ENCODE data around the gene HSD17B7. TPM values are rescaled to one million over a fixed set of nuclear protein-coding genes. Genes with fewer than 3 reads are reported as not detected.

HSD17B7 gene
- total and polyA plus RNA-seq, 9 of the 15 experiments (the other 6 are each of a cell fraction or from before 2014, with no cell fraction given): 12.7 to 48.7 (median 21.3) TPM

DNA sequence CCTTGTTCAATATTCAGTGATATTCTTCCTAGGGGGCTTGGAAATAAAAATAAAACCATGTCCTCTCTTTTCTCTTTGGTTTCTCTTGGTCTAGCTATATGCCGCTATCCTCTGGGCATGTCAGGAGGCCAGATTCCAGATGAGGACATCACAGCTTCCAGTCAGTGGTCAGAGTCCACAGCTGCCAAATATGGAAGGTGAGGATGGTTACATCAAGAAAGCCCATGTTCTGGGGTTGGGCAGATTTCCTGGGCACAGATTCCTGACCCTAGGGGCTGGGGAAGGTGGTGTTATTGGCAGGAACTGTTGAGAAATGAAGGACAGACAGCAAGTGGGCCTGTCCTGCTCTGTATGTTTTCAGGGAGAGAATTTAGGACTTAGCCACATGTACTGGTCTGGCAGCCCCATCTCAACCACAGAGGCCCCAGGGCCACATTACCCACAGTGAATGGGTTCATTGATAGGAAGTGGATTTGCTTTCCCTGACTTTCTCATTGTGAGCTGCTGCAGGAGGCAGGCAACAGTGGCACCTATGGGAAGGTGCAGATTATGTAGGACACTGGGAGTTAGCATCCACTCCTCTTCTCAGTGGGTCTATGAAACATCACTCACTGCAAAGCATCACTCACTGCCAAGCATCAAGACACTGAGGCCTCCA, 37.4 kb upstream of the HSD17B7 start:
- in situ Hi-C loops (cut with MboI): no loop called here
- Histone ChIP-seq H3K27ac (ENCODE audit: extremely low read depth, low read depth, low read length) (no peak overlapping the region), H2AFZ (ENCODE audit: low read depth, low read length) (no peak overlapping the region), H3K9ac (ENCODE audit: insufficient read depth in 1 of 2, low read depth in 2 of 2, low read length in 2 of 2) (no peak overlapping the region), H3K9me3 (replicated peaks; ENCODE audit: control insufficient read depth, insufficient read depth, low read depth, low read length) (no peaks in the 10 kb centered on the region), H3K36me3 (ENCODE audit: control insufficient read depth, insufficient read depth, low read length) (no peaks in the 10 kb centered on the region), H3K4me3 (no peak overlapping the region), H3K9me1 (ENCODE audit: control insufficient read depth, insufficient read depth, low read length) (no peaks in the 10 kb centered on the region), H3K4me1 (replicated peaks in 1 of 2; ENCODE audit: control insufficient read depth in 2 of 2, insufficient read depth in 2 of 2, low read length in 2 of 2) (no peaks in the 10 kb centered on the region), H4K20me1 (replicated peaks; ENCODE audit: control insufficient read depth, insufficient read depth, low read length) (no peaks in the 10 kb centered on the region), H3K79me2 (ENCODE audit: control insufficient read depth, insufficient read depth, low read length) (no peaks in the 10 kb centered on the region), H3K27me3 (ENCODE audit: control insufficient read depth in 2 of 2, insufficient read depth in 2 of 2, low read length in 2 of 2) (0 out of 5 replicates have a peak, but pooled peaks cover 0 to 5% of the 10 kb centered on the region in 2 experiments), H3K4me2 (ENCODE audit: insufficient read depth, low read length) (no peak overlapping the region)
- CTCF ChIA-PET (ENCODE audit: low intra/inter-chr PET ratio): no interaction called here
- intact Hi-C loops (cut with micrococcal nuclease): no loop called here
- DNase-seq (ENCODE audit: extremely low read depth in 1 of 4, low spot score in 3 of 4) (no peak), FAIRE-seq (no peak), ATAC-seq (peak; percentile 47)
- POLR2A ChIA-PET: no interaction called here
- BruUV-seq (replicated peaks): no TSS peak
- WGBS (ENCODE audit: insufficient coverage, low coverage, missing lambda C conversion rate): 92% methylated on average over 1 of the region's 1 CpG
- TF ChIP-seq NONO (IDR thresholded peaks at IDR 0.05; ENCODE audit: low read depth in 2 of 2, low read length in 1 of 2) (no peak), HMG20A (CRISPR knock-in tag; conservative IDR thresholded peaks at IDR 0.05) (no peak), RAD21 (CRISPR knock-in tag; conservative IDR thresholded peaks at IDR 0.05 in 1 of 2, IDR thresholded peaks at IDR 0.05 in 1 of 2) (peak in 1 of 2 experiments; percentile 46; a peak in 2 of 4 replicates), MED1 (CRISPR knock-in tag; IDR thresholded peaks at IDR 0.05; ENCODE audit: borderline replicate concordance) (no peak)

DNA sequence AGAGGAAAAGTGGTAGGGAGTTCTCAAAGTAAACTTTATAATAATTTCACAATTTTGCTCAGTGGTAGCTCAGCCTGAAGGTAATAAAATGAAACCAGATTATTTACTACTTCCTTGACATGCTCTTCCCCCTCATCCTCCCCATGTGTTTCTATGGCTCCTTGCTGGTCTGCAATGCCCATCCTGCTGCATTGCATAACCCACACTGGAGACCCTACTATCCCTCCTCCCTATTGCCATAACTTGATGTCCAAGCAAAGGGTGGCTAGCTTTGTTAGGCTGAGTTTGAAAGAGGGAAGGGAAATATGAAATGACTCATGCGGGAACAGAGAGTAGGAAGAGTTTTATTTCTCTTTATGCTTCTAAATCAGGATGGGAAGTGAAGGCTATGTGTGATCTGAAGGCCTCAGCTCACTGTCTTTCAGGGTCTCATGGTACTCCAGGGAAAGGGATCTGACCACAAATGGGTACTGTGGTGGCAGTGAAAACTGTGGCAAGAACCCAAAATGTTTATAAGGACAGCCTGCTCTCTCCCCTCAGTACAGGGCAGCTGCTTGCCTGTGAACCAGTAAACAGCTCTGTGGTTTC, 36.4 kb upstream of the HSD17B7 start:
- no peak for ATAC-seq
- Histone ChIP-seq H3K27me3 (ENCODE audit: control insufficient read depth in 2 of 2, insufficient read depth in 2 of 2, low read length in 2 of 2) (0 out of 5 replicates have a peak, but pooled peaks cover 0 to 5% of the 10 kb centered on the region in 2 experiments), H3K36me3 (ENCODE audit: control insufficient read depth, insufficient read depth, low read length) (no peaks in the 10 kb centered on the region), H3K4me2 (ENCODE audit: insufficient read depth, low read length) (no peak overlapping the region), H3K9me1 (ENCODE audit: control insufficient read depth, insufficient read depth, low read length) (no peaks in the 10 kb centered on the region), H3K4me1 (replicated peaks in 1 of 2; ENCODE audit: control insufficient read depth in 2 of 2, insufficient read depth in 2 of 2, low read length in 2 of 2) (no peaks in the 10 kb centered on the region), H4K20me1 (replicated peaks; ENCODE audit: control insufficient read depth, insufficient read depth, low read length) (no peaks in the 10 kb centered on the region), H3K4me3 (no peak overlapping the region), H3K9me3 (replicated peaks; ENCODE audit: control insufficient read depth, insufficient read depth, low read depth, low read length) (no peaks in the 10 kb centered on the region), H3K79me2 (ENCODE audit: control insufficient read depth, insufficient read depth, low read length) (no peaks in the 10 kb centered on the region), H3K27ac (ENCODE audit: extremely low read depth, low read depth, low read length) (no peak overlapping the region), H3K9ac (ENCODE audit: insufficient read depth in 1 of 2, low read depth in 2 of 2, low read length in 2 of 2) (no peak overlapping the region), H2AFZ (ENCODE audit: low read depth, low read length) (no peak overlapping the region)
- BruUV-seq (replicated peaks): no TSS peak
- POLR2A ChIA-PET: no interaction called here
- no peak for FAIRE-seq
- 0% methylated on average over 1 of the region's 1 CpG for WGBS (ENCODE audit: insufficient coverage, low coverage, missing lambda C conversion rate)
- CTCF ChIA-PET (ENCODE audit: low intra/inter-chr PET ratio): no interaction called here
- in situ Hi-C loops (cut with MboI): no loop called here
- no peak for DNase-seq (ENCODE audit: extremely low read depth in 1 of 4, low spot score in 3 of 4)
- intact Hi-C loops (cut with micrococcal nuclease): no loop called here
- TF ChIP-seq ZNF444 (CRISPR knock-in tag; IDR thresholded peaks at IDR 0.05) (no peak), ZFPM2 (CRISPR knock-in tag; IDR thresholded peaks at IDR 0.05) (no peak), BCL6 (CRISPR knock-in tag; IDR thresholded peaks at IDR 0.05) (no peak), ZNF717 (CRISPR knock-in tag; IDR thresholded peaks at IDR 0.05) (no peak), RBBP5 (IDR thresholded peaks at IDR 0.05; ENCODE audit: borderline replicate concordance, insufficient read depth, low read length, poor library complexity, severe bottlenecking) (no peak)
- TF ChIP-seq, protein P1, sequence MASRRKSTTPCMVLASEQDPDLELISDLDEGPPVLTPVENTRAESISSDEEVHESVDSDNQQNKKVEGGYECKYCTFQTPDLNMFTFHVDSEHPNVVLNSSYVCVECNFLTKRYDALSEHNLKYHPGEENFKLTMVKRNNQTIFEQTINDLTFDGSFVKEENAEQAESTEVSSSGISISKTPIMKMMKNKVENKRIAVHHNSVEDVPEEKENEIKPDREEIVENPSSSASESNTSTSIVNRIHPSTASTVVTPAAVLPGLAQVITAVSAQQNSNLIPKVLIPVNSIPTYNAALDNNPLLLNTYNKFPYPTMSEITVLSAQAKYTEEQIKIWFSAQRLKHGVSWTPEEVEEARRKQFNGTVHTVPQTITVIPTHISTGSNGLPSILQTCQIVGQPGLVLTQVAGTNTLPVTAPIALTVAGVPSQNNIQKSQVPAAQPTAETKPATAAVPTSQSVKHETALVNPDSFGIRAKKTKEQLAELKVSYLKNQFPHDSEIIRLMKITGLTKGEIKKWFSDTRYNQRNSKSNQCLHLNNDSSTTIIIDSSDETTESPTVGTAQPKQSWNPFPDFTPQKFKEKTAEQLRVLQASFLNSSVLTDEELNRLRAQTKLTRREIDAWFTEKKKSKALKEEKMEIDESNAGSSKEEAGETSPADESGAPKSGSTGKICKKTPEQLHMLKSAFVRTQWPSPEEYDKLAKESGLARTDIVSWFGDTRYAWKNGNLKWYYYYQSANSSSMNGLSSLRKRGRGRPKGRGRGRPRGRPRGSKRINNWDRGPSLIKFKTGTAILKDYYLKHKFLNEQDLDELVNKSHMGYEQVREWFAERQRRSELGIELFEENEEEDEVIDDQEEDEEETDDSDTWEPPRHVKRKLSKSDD (conservative IDR thresholded peaks at IDR 0.05; ENCODE audit: low read length): no peak
- TF ChIP-seq, protein P2, sequence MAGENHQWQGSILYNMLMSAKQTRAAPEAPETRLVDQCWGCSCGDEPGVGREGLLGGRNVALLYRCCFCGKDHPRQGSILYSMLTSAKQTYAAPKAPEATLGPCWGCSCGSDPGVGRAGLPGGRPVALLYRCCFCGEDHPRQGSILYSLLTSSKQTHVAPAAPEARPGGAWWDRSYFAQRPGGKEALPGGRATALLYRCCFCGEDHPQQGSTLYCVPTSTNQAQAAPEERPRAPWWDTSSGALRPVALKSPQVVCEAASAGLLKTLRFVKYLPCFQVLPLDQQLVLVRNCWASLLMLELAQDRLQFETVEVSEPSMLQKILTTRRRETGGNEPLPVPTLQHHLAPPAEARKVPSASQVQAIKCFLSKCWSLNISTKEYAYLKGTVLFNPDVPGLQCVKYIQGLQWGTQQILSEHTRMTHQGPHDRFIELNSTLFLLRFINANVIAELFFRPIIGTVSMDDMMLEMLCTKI (IDR thresholded peaks at IDR 0.05; ENCODE audit: partially characterized antibody): no peak

Data from K562 (cell line).